ENCODE measurements around the gene MRPL19.

The MRPL19 gene

DNA sequence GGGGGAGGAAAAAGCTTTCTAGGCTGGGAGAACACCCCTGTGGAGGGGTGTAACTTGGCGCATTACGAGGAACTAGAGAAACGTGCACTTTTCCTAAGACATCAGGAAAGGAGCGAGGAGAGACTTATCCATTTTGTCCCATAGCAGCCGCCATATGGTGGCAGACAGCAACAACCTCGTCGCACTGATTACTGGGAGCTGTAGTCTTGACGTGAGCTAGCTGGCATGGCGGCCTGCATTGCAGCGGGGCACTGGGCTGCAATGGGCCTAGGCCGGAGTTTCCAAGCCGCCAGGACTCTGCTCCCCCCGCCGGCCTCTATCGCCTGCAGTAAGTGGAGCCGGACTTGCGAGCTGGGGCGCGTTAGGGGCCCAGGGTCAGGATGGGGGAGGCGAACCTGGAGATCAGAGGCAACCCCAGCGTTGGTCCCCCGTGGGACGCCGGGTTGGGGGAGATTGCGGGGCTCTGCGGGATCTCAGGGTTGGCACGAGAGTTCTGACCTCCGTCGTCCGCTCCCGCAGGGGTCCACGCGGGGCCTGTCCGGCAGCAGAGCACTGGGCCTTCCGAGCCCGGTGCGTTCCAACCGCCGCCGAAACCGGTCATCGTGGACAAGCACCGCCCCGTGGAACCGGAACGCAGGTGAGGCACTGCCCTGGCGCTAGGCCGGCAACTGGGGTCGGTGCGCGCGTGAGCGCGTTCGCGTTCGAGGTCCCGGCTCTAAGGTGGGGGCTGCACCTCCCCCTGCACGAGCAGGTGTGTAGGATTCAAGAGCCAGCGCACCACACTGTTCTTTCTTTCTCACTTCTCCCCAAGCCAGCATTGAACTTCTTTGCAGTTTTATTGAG, at the start of gene MRPL19:
Gene MRPL19, plus strand, starts transcription at position 201 of the 843 bp plus-strand sequence. Its CDS starts 25 bp downstream, at position 226.
- DNase-seq (ENCODE audit: low read depth), result peak; percentile 44

- DNase-seq (ENCODE audit: low read depth), result no peak
Measured at GRCh38 chr2:75596784-75597183, 49.8 kb upstream of the MRPL19 start.

GRCh38 chr2:75597949-75598348, 48.6 kb upstream of the MRPL19 start:
- DNase-seq (ENCODE audit: low read depth), result no peak

DNA sequence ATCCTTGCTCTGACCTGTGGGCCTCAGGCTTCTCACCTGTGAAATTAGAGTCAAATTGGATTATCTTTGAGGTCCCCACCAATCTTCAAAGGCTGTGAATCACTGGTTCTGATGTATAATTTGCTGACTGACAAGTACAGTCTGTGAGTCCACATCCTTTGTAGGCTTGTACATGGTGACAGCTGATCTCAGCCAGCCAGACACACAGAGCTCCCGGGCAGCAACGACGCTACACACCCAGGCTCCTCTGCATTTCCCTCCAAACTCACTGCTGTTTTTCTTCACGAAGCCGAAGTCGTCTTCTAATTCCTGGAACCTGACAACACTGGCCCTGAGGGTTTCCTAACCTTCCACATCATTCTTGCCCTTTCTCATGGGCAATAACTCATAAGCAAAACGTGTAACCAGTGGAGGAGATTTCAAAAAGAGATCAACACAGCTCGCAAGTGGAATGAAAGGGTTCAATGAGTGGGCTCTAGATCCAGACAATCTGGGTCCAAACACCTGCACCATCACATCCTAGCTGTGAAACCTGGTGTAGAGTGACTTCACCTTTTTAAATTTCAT, 47.9 kb upstream of the MRPL19 start:
- DNase-seq (ENCODE audit: low read depth), result no peak

DNA sequence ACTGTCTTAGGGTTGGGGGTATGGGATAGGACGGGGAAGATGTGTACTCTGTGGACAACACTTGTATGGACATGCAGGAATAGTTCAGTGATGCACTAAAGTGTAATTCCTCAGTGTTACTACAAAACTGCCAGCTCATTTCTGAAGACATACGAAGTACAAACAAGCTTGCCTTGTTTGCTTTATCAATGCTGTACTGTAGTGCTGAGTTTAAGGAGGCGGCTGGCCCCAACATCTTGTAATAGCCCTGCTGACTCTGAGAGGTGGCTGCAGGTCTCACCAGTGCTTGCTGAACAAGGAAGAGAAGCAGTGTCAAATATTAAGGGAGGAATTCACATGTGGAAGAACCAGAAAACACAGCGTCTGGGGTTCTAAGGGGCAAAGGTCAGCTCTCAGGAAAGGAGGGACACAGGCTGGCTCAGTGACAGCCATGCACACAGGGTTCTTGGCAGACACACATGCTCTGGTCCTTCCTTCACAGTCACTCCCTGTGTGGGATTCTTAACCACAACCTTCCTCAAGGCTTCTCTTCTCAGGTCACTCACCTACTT, 46.0 kb upstream of the MRPL19 start:
- DNase-seq (ENCODE audit: low read depth), result no peak

- DNase-seq (ENCODE audit: low read depth), result no peak
Measured at GRCh38 chr2:75602724-75603342, 43.8 kb upstream of the MRPL19 start.

DNA sequence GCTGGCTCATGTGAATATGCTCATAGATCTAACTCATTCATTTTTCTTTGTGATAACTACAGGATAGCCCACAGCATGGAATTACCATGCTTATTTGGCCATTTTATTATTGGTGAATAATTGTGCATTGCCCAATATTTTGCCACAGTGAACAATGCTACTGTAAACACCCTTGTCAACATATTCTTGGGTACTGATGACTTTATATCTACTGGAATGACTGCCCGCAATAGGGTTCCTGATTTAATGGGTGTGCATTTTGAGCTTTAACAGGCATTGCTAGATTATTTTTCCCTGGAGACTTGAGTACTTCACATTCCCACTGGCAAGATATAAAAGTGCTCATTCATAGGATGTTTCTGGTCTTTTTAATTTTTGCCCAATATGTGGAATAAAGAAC, 43.1 kb upstream of the MRPL19 start:
- DNase-seq (ENCODE audit: low read depth), result no peak

DNA sequence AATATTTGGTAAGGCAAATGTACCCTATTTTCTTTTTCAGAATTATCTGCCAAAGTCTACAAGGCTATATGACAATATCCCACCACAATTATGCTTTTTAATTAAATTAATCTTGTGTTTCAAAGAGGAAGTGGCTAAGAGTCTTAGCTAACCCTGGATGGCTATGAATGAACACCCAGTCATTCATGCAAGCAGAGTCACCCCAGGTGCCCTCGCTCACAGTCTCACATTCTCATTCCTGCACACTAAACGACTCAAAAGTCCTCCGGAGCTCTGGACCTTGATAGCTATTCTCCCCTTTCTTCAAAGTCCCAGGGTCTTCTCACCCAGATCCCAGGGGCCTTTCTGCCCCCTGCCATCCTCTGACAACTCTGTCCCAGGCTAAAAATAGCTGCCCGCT, 42.1 kb upstream of the MRPL19 start:
- no peak for DNase-seq (ENCODE audit: low read depth)

GRCh38 chr2:75605770-75606529, 40.6 kb upstream of the MRPL19 start:
- no peak for DNase-seq (ENCODE audit: low read depth)

GRCh38 chr2:75606761-75607399, 39.7 kb upstream of the MRPL19 start:
- DNase-seq (ENCODE audit: low read depth), result no peak

- no peak for DNase-seq (ENCODE audit: low read depth)
Measured at GRCh38 chr2:75607400-75607798, 39.2 kb upstream of the MRPL19 start.

DNA sequence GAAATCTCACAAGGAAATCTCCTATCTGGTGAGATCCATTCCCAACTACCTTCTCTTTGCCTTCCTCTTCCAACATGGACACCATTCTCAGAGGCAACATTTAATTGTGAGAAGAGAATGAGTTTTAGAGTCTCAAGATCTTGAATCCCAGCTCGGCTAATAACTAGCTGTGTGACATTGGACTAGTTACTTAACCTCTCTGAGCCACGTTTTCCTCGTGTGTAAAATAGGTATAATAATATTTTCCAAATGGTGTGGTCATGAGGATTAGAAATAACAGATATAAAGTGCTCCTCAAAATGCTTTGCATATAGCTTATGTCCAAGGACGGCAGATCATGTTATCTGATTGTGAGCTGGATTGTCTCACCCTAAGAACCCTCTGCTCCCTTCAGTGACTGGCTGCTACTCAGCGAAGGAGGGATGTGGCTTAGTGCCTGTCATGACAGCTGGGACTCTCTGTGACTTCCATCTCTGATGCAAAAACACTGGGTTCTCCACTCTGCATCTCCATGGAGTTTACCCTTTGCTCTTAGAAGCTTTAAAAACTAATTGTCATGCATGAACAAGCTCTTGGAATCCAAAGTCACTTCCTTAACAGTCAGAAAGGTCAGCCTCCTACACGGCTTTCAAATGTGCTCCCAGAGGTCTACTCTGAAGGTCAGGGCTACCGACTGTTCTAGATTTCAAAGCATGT, 38.4 kb upstream of the MRPL19 start:
- no peak for DNase-seq (ENCODE audit: low read depth)

DNA sequence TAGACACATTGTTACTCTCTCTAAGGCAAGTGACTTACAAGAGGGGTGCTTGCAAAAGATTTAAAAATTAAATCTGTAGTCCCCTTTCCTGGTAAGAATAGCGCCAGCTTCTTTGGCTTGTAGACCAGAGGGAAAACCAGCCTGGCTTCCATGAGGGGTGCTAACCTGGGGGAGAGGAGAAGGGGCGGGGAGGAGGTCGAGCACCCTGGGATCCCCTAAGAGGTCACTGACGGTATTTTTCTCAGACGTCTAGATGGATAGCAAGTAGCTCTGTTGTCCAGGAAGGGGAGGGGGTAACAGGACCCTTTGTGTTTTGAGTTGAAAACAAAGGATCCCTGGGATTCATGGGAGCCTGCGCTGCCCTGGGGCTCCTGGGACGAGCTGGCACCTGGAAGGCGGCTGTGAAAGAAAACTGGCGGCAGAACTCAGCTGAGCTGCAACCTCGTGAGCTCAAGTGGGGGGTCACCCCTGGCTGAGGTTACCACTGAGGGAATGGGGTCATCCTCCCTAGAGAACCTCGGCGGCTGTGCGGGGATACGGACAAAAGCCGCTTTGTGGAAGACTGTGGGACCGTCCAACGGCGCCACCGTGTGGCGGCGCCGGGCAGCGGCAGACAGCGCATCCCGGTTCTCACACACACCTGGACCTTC, 37.8 kb upstream of the MRPL19 start:
- peak; percentile 18 for DNase-seq (ENCODE audit: low read depth)

GRCh38 chr2:75609334-75609689, 37.3 kb upstream of the MRPL19 start:
- no peak for DNase-seq (ENCODE audit: low read depth)

GRCh38 chr2:75609937-75610508, 36.6 kb upstream of the MRPL19 start:
- DNase-seq (ENCODE audit: low read depth), result no peak

GRCh38 chr2:75610671-75611070, 35.9 kb upstream of the MRPL19 start:
- no peak for DNase-seq (ENCODE audit: low read depth)

- DNase-seq (ENCODE audit: low read depth), result no peak
Measured at GRCh38 chr2:75612108-75612861, 34.3 kb upstream of the MRPL19 start.

- no peak for DNase-seq (ENCODE audit: low read depth)
Measured at GRCh38 chr2:75612862-75613243, 33.7 kb upstream of the MRPL19 start.

DNA sequence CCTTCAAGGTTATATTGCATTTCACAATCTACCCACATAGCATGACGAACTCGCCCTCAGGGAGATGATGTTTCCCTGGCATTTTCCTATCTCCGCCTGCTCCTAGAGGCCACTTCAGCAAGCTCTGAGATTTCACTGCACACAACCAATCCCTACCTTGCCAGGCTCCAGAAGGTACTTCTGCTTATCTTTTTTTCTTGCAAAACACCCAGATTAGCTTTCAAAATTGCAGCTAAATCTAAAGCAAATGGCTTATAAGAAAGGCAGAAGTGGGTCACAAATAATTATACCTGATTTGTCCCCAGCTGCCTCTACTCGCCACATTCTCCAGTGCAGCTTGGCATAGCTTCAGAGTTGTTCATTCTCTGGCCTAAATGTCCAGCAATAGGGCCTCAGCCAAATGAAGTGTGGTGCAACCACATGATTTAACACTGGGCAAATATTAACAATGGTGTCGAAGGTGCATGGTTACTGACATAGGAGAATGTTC, 32.4 kb upstream of the MRPL19 start:
- DNase-seq (ENCODE audit: low read depth), result no peak

All from stimulated activated CD8-positive, alpha-beta memory T cell treated with anti-CD3 and anti-CD28 coated beads, Interleukin-15, amount 100 ng/mL, for 24 hours (primary cell).